ENCODE measurements around the gene FAM83B.

- TF ChIP-seq CTCF (IDR thresholded peaks at IDR 0.05 in 4 of 5, conservative IDR thresholded peaks at IDR 0.05 in 1 of 5) = no peak
- TF ChIP-seq POLR2A (IDR thresholded peaks at IDR 0.05) = no peak
Measured at GRCh38 chr6:54856129-54856528, 9.6 kb downstream of the FAM83B start.
